GM12878 (cell line): ENCODE results near the gene HTR1D.

ENCODE experiments used
- BHLHE40 ChIP-seq, 2 experiments: fragments of 450-650 bp in 1 of 2; IDR thresholded peaks; 2 replicates each; pipeline ENCODE4 v1.6.1; 2011 to 2017; ENCODE audit warnings: low read depth in 2 of 2, borderline replicate concordance in 1 of 2, improper control_type of control experiment in 1 of 2, low read length in 1 of 2, mild to moderate bottlenecking in 1 of 2
- BMI1 ChIP-seq: fragments of 450-650 bp; IDR thresholded peaks from 2 replicates; pipeline ENCODE4 v1.6.1; 2016; ENCODE audit warnings: mild to moderate bottlenecking, moderate library complexity, borderline replicate concordance
- CEBPB ChIP-seq, 2 experiments: fragments of 150-350 bp in 1 of 2; IDR thresholded peaks; 2 replicates each; pipeline ENCODE4 v1.6.1; 2012 to 2014; ENCODE audit warnings: low read depth in 2 of 2, low read length in 2 of 2, borderline replicate concordance in 1 of 2, inconsistent platforms in 1 of 2
- EP300 ChIP-seq, 2 experiments: fragments of 150-350 bp in 1 of 2; IDR thresholded peaks; 2 replicates each; pipeline ENCODE4 v1.6.1; 2011 to 2012; ENCODE audit warnings: low read depth in 2 of 2, low read length in 2 of 2, borderline replicate concordance in 1 of 2, improper control_type of control experiment in 1 of 2, inconsistent platforms in 1 of 2; ENCODE audit not compliant: control insufficient read depth in 1 of 2
- FOXK2 ChIP-seq: fragments of 450-650 bp; IDR thresholded peaks from 2 replicates; pipeline ENCODE4 v1.6.1; 2017; ENCODE audit warnings: mild to moderate bottlenecking, moderate library complexity
- JUND ChIP-seq: IDR thresholded peaks from 2 replicates; pipeline ENCODE4 v1.6.1; 2012; ENCODE audit warnings: low read depth, mild to moderate bottlenecking, low read length, improper control_type of control experiment, moderate library complexity
- NFYB ChIP-seq: IDR thresholded peaks from 2 replicates; pipeline ENCODE4 v1.6.1; 2011; ENCODE audit warnings: low read depth, mild to moderate bottlenecking, low read length, improper control_type of control experiment, moderate library complexity; ENCODE audit not compliant: insufficient read depth
- SP1 ChIP-seq: IDR thresholded peaks from one replicate; pipeline ENCODE4 v1.6.1; 2011; ENCODE audit warnings: low read depth, low read length
- YY1 ChIP-seq: IDR thresholded peaks from 2 replicates; pipeline ENCODE4 v1.6.1; 2011; ENCODE audit warnings: low read depth, mild to moderate bottlenecking, low read length
- ZNF274 ChIP-seq: IDR thresholded peaks from one replicate; pipeline ENCODE4 v1.8.0; 2011; ENCODE audit not compliant: insufficient read length, insufficient read depth
- TF ChIP-seq, protein P1 (sequence below), 3 experiments: IDR thresholded peaks in 2 of 3; conservative IDR thresholded peaks in 1 of 3; 2 replicates each; pipeline ENCODE4 v1.5.1; 2011; ENCODE audit warnings: low read depth in 3 of 3, low read length in 3 of 3, mild to moderate bottlenecking in 3 of 3, control low read depth in 2 of 3, moderate library complexity in 2 of 3, inconsistent platforms in 1 of 3, mixed read lengths in 1 of 3; ENCODE audit not compliant: control insufficient read depth in 2 of 3, insufficient read depth in 1 of 3; ENCODE audit errors: extremely low read depth in 1 of 3
- TF ChIP-seq, protein P2 (sequence below): fragments of 450-650 bp; IDR thresholded peaks from 2 replicates; pipeline ENCODE4 v1.6.1; 2016; ENCODE audit warnings: mild to moderate bottlenecking
- TF ChIP-seq, protein P3 (sequence below): IDR thresholded peaks from 2 replicates; pipeline ENCODE4 v1.6.1; 2011; ENCODE audit warnings: borderline replicate concordance, low read depth, mild to moderate bottlenecking, moderate library complexity, low read length; ENCODE audit not compliant: insufficient read depth, poor library complexity, severe bottlenecking

DNA sequence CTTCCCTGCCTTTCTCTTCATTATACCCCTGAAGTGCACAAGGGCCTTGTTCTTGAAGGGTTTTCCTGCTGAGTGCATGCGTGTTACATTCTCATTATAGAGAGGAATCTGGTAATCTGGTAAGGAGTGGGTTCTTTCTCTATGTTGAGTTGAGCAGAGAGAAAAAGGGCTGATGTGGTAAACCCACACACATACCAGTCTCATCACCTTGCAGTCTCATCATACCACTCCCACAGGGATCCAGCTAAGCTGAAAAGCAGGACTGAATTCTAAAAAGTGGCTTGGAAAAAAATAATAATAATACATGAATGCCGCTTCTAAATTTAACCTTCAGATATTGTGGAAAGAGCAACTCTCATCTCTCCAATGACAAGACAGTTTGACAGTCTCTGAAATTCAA lies 10.5 kb upstream of the HTR1D start:
- TF ChIP-seq, protein P1, sequence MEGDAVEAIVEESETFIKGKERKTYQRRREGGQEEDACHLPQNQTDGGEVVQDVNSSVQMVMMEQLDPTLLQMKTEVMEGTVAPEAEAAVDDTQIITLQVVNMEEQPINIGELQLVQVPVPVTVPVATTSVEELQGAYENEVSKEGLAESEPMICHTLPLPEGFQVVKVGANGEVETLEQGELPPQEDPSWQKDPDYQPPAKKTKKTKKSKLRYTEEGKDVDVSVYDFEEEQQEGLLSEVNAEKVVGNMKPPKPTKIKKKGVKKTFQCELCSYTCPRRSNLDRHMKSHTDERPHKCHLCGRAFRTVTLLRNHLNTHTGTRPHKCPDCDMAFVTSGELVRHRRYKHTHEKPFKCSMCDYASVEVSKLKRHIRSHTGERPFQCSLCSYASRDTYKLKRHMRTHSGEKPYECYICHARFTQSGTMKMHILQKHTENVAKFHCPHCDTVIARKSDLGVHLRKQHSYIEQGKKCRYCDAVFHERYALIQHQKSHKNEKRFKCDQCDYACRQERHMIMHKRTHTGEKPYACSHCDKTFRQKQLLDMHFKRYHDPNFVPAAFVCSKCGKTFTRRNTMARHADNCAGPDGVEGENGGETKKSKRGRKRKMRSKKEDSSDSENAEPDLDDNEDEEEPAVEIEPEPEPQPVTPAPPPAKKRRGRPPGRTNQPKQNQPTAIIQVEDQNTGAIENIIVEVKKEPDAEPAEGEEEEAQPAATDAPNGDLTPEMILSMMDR (IDR thresholded peaks at IDR 0.05 in 2 of 3, conservative IDR thresholded peaks at IDR 0.05 in 1 of 3; ENCODE audit: control insufficient read depth in 2 of 3, extremely low read depth in 1 of 3, insufficient read depth in 1 of 3, low read depth in 3 of 3, low read length in 3 of 3), result no peak
- TF ChIP-seq, protein P2, sequence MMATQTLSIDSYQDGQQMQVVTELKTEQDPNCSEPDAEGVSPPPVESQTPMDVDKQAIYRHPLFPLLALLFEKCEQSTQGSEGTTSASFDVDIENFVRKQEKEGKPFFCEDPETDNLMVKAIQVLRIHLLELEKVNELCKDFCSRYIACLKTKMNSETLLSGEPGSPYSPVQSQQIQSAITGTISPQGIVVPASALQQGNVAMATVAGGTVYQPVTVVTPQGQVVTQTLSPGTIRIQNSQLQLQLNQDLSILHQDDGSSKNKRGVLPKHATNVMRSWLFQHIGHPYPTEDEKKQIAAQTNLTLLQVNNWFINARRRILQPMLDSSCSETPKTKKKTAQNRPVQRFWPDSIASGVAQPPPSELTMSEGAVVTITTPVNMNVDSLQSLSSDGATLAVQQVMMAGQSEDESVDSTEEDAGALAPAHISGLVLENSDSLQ, result no peak
- TF ChIP-seq SP1, result no peak
- TF ChIP-seq EP300 (IDR thresholded peaks at IDR 0.05; ENCODE audit: borderline replicate concordance in 1 of 2, control insufficient read depth in 1 of 2, low read depth in 2 of 2, low read length in 2 of 2), result no peak
- TF ChIP-seq YY1, result no peak
- TF ChIP-seq CEBPB (IDR thresholded peaks at IDR 0.05; ENCODE audit: borderline replicate concordance in 1 of 2, low read depth in 2 of 2, low read length in 2 of 2), result no peak
- TF ChIP-seq JUND, result no peak
- TF ChIP-seq BMI1, result no peak
- TF ChIP-seq BHLHE40 (IDR thresholded peaks at IDR 0.05; ENCODE audit: borderline replicate concordance in 1 of 2, low read depth in 2 of 2, low read length in 1 of 2), result no peak
- no peak for TF ChIP-seq FOXK2
- no peak for TF ChIP-seq NFYB
- TF ChIP-seq ZNF274, result no peak
- TF ChIP-seq, protein P3, sequence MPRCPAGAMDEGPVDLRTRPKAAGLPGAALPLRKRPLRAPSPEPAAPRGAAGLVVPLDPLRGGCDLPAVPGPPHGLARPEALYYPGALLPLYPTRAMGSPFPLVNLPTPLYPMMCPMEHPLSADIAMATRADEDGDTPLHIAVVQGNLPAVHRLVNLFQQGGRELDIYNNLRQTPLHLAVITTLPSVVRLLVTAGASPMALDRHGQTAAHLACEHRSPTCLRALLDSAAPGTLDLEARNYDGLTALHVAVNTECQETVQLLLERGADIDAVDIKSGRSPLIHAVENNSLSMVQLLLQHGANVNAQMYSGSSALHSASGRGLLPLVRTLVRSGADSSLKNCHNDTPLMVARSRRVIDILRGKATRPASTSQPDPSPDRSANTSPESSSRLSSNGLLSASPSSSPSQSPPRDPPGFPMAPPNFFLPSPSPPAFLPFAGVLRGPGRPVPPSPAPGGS, result no peak
